ENCODE data around the gene RREB1. TPM values are rescaled to one million over a fixed set of nuclear protein-coding genes. Genes with fewer than 3 reads are reported as not detected.

The RREB1 gene
- total RNA-seq, 2 experiments from 2014 or later = 18.7 to 19.7 TPM

- ATAC-seq = no peak
- ChIA-PET CTCF (interaction anchor here (0.8 kb wide), 1 partner anchor 15 kb away, joined by 4 read pairs; no protein-coding TSS in a partner anchor), POLR2A (interaction anchor here (1.1 kb wide), 1 partner anchor 36 kb away, joined by 3 read pairs; no protein-coding TSS in a partner anchor)
- no peaks in the 10 kb centered on the region for H3K9me3 Mint-ChIP-seq
- H3K36me3 Mint-ChIP-seq (ENCODE audit: low read depth) = no peaks in the 10 kb centered on the region
- H3K27ac Mint-ChIP-seq = no peak overlapping the region
- H3K4me1 Mint-ChIP-seq (ENCODE audit: low read depth) = peaks cover 7% of the 10 kb centered on the region
- intact Hi-C loops (cut with micrococcal nuclease) = no loop called here
- no peaks in the 10 kb centered on the region for H3K27me3 Mint-ChIP-seq
- DNase-seq = no peak
- TF ChIP-seq, protein P1, sequence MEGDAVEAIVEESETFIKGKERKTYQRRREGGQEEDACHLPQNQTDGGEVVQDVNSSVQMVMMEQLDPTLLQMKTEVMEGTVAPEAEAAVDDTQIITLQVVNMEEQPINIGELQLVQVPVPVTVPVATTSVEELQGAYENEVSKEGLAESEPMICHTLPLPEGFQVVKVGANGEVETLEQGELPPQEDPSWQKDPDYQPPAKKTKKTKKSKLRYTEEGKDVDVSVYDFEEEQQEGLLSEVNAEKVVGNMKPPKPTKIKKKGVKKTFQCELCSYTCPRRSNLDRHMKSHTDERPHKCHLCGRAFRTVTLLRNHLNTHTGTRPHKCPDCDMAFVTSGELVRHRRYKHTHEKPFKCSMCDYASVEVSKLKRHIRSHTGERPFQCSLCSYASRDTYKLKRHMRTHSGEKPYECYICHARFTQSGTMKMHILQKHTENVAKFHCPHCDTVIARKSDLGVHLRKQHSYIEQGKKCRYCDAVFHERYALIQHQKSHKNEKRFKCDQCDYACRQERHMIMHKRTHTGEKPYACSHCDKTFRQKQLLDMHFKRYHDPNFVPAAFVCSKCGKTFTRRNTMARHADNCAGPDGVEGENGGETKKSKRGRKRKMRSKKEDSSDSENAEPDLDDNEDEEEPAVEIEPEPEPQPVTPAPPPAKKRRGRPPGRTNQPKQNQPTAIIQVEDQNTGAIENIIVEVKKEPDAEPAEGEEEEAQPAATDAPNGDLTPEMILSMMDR (IDR thresholded peaks at IDR 0.05) = no peak
- no peak overlapping the region for H3K4me3 Mint-ChIP-seq
Measured at GRCh38 chr6:7101290-7101689, 6.5 kb upstream of the RREB1 start.

GRCh38 chr6:7104752-7105151, 3.0 kb upstream of the RREB1 start:
- POLR2A ChIA-PET = no interaction called here
- H3K4me3 Mint-ChIP-seq = no peak overlapping the region
- H3K4me1 Mint-ChIP-seq (ENCODE audit: low read depth) = peaks cover 13% of the 10 kb centered on the region
- ATAC-seq = no peak
- intact Hi-C loops (cut with micrococcal nuclease) = no loop called here
- H3K27me3 Mint-ChIP-seq = no peaks in the 10 kb centered on the region
- TF ChIP-seq, protein P1 (IDR thresholded peaks at IDR 0.05) = no peak
- H3K9me3 Mint-ChIP-seq = no peaks in the 10 kb centered on the region
- no peaks in the 10 kb centered on the region for H3K36me3 Mint-ChIP-seq (ENCODE audit: low read depth)
- no peak overlapping the region for H3K27ac Mint-ChIP-seq
- CTCF ChIA-PET = no interaction called here
- DNase-seq = no peak

GRCh38 chr6:7106215-7106751, 1.5 kb upstream of the RREB1 start:
- H3K4me1 Mint-ChIP-seq (ENCODE audit: low read depth) = peaks cover 23% of the 10 kb centered on the region
- no peak for ATAC-seq

DNA sequence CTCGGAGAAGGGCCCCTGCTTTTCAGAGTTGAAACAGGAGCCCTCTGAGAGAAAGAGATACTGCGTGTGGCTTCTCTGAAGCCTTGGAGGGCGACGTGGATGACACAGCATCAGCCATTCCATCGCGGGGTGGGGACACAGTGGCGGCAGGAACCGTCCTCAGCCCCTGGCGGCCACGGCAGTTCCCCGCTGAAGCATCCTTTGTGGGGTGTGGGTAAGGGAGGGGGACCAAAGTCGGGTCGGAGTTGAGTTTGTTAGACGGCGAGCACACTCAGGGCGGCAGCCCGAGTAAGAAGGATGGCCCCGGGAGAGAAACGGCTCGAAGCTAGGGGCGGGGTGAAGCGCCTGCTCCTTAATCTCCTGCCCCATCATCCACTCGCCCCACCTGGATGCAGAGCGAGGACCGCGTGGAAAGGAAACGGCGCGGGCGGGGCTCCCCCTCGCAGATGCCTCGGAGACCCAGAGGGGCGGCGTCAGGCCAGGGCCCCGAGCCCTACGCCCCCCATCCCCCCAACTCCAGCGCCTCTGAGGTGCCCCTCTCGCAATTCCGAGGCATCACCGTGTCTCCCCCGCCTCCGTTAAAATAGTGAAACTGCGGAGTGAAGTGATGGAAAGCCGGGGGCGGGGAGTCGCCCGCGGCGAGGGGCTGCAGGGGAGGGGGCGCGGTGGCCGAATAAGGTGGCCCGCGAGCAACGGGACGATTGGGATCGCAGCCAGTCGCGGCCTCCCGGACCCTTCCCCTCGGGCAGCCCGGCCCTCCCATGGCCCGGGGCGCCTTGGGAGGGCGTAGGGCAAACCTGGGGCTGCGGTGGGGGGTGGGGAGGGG, 796 bp upstream of the RREB1 start:
- H3K36me3 Mint-ChIP-seq (ENCODE audit: low read depth) = peaks cover 6% of the 10 kb centered on the region
- CTCF ChIA-PET = interaction anchor here (0.5 to 1.8 kb wide), 6 partner anchors 13 to 131 kb away, joined by 3 to 4 read pairs (median 4); no protein-coding TSS in a partner anchor
- peaks cover 28% of the 10 kb centered on the region for H3K4me1 Mint-ChIP-seq (ENCODE audit: low read depth)
- H3K27me3 Mint-ChIP-seq = no peaks in the 10 kb centered on the region
- peak overlapping the region; percentile 83 for H3K4me3 Mint-ChIP-seq
- peak; percentile 59 for ATAC-seq
- DNase-seq = peak; percentile 80
- H3K27ac Mint-ChIP-seq = peak overlapping the region; percentile 97
- H3K9me3 Mint-ChIP-seq = no peaks in the 10 kb centered on the region
- intact Hi-C loops (cut with micrococcal nuclease) = no loop called here
- POLR2A ChIA-PET = interaction anchor here (0.7 to 3.2 kb wide), 11 partner anchors 13 to 313 kb away, joined by 3 to 17 read pairs (median 5); no protein-coding TSS in a partner anchor
- TF ChIP-seq, protein P1 (IDR thresholded peaks at IDR 0.05) = peak; percentile 42

More at GRCh38 chr6:7106215-7106751, 1.5 kb upstream of the RREB1 start:
- CTCF ChIA-PET = interaction anchor here (1.0 to 1.8 kb wide), 7 partner anchors 15 to 132 kb away, joined by 3 to 4 read pairs (median 4); no protein-coding TSS in a partner anchor
- Mint-ChIP-seq H3K4me3 (peak overlapping the region; percentile 83), H3K9me3 (no peaks in the 10 kb centered on the region), H3K27ac (peak overlapping the region; percentile 97), H3K36me3 (ENCODE audit: low read depth) (peaks cover 6% of the 10 kb centered on the region), H3K27me3 (no peaks in the 10 kb centered on the region)
- intact Hi-C loops (cut with micrococcal nuclease) = no loop called here
- TF ChIP-seq, protein P1 (IDR thresholded peaks at IDR 0.05) = no peak
- DNase-seq = no peak
- POLR2A ChIA-PET = interaction anchor here (0.5 to 3.2 kb wide), 9 partner anchors 11 to 312 kb away, joined by 3 to 17 read pairs (median 4); no protein-coding TSS in a partner anchor
